GM10266 (cell line): ENCODE data around the gene STRN4.
"Not testable (repeated sequence)": the region's sequence is repeated elsewhere in the genome, so short reads cannot be mapped to it uniquely, and the experiment has no call there.

Experiments used
- DNase-seq: peaks from one replicate; pipeline ENCODE4 v3.0.0; 2012; ENCODE audit errors: extremely low spot score
- TF ChIP-seq, protein P1 (sequence below): IDR thresholded peaks from 2 replicates; pipeline ENCODE4 v1.5.1; 2012; ENCODE audit warnings: mild to moderate bottlenecking, low read depth; ENCODE audit not compliant: control insufficient read depth, insufficient read depth; ENCODE audit errors: missing control alignments

STRN4 gene

GRCh38 chr19:46715620-46715974 lies 30.7 kb downstream of the STRN4 start:
- DNase-seq, result no peak
- TF ChIP-seq, protein P1, sequence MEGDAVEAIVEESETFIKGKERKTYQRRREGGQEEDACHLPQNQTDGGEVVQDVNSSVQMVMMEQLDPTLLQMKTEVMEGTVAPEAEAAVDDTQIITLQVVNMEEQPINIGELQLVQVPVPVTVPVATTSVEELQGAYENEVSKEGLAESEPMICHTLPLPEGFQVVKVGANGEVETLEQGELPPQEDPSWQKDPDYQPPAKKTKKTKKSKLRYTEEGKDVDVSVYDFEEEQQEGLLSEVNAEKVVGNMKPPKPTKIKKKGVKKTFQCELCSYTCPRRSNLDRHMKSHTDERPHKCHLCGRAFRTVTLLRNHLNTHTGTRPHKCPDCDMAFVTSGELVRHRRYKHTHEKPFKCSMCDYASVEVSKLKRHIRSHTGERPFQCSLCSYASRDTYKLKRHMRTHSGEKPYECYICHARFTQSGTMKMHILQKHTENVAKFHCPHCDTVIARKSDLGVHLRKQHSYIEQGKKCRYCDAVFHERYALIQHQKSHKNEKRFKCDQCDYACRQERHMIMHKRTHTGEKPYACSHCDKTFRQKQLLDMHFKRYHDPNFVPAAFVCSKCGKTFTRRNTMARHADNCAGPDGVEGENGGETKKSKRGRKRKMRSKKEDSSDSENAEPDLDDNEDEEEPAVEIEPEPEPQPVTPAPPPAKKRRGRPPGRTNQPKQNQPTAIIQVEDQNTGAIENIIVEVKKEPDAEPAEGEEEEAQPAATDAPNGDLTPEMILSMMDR, result no peak

- peak; percentile 86 for DNase-seq
Measured at GRCh38 chr19:46714444-46715106, 31.7 kb downstream of the STRN4 start.

DNA sequence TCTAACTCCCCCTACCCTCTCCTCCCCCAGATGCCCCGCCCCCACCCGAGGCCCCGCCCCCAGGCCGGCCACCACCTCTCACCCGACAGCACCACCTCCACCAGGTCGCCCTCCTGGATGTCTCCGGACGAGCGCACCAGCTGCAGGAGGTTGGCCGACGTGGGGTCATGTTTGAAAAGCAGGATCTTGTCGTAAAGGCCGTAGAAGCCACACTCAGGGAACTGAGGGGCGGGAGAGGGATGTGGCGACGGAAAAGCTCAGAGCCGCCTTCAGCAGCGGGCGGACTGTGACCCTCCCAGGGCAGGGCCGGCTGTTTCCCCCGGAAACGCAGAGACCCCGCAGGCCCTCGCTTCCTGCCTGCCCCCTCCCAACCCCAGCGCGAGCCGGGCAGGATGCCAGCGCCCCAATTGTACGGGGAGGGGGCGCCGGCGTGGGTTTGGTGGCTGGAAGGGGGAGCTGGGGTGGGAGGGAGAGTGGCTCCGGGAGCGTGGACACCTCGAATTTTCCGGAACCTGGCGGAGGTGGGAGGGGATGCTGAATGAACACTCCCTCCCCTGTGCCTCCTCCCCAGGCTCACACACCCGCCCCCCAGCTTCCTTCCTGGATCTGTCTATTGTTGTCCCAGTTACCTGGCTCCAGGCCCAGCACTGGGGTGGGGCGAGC lies 32.3 kb downstream of the STRN4 start:
- DNase-seq, result peak; percentile 85
- TF ChIP-seq, protein P1, result no peak

More at GRCh38 chr19:46714444-46715106, 31.7 kb downstream of the STRN4 start:
- TF ChIP-seq, protein P1, result no peak

- not testable (repeated sequence) for DNase-seq
Measured at GRCh38 chr19:46712768-46713338, 33.4 kb downstream of the STRN4 start.

DNA sequence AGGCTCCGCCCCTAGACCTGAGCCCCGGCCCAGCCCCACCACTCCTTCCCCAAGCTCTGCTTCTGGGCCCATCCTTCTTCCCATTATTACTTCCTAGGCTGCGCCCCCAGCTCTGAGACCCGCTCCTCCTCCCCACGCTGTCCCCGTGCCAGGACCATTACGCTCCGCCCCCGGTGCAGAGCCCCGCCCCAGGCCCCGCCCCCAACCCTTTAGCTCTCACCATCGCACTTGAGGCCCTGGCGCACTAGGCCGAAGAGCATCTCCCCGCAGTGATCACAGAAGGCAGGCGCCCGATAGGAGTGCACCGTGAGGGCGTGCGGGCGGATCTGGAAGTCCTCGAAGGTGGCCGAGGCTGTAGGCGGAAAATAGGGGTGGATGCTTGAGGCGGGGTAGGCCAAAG lies 35.6 kb downstream of the STRN4 start:
- TF ChIP-seq, protein P1, result no peak
- DNase-seq, result no peak

- peak; percentile 90 for DNase-seq
- TF ChIP-seq, protein P1, result peak; percentile 93
Measured at GRCh38 chr19:46704379-46705076, 41.7 kb downstream of the STRN4 start.

GRCh38 chr19:46700704-46701103 lies 45.5 kb downstream of the STRN4 start:
- no peak for DNase-seq
- TF ChIP-seq, protein P1, result no peak
